HG03103 (cell line): Measurements from ENCODE around the gene ARL17B.
"Not testable (repeated sequence)": the region's sequence is repeated elsewhere in the genome, so short reads cannot be mapped to it uniquely, and the experiment has no call there.

Experiments
- ATAC-seq: cut with Tn5 transposase; IDR thresholded peaks from one replicate; pipeline ENCODE4 v1.9.1; 2021; ENCODE audit warnings: low read depth; ENCODE audit not compliant: unreplicated experiment

Gene ARL17B

GRCh38 chr17:46253722-46254121 is 107.8 kb downstream of the ARL17B start:
- not testable (repeated sequence) for ATAC-seq

DNA sequence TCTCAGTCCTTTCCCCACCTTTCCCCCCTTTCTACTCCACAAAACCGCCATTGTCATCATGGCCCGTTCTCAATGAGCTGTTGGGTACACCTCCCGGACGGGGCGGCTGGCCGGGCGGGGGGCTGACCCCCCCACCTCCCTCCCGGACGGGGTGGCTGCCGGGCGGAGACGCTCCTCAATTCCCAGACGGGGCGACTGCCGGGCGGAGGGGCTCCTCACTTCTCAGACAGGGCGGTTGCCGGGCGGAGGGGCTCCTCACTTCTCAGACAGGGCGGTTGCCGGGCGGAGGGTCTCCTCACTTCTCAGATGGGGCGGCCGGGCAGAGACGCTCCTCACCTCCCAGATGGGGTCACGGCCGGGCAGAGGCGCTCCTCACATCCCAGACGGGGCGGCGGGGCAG is 108.8 kb downstream of the ARL17B start:
- not testable (repeated sequence) for ATAC-seq

GRCh38 chr17:46249153-46249552 is 112.4 kb downstream of the ARL17B start:
- ATAC-seq, result not testable (repeated sequence)

DNA sequence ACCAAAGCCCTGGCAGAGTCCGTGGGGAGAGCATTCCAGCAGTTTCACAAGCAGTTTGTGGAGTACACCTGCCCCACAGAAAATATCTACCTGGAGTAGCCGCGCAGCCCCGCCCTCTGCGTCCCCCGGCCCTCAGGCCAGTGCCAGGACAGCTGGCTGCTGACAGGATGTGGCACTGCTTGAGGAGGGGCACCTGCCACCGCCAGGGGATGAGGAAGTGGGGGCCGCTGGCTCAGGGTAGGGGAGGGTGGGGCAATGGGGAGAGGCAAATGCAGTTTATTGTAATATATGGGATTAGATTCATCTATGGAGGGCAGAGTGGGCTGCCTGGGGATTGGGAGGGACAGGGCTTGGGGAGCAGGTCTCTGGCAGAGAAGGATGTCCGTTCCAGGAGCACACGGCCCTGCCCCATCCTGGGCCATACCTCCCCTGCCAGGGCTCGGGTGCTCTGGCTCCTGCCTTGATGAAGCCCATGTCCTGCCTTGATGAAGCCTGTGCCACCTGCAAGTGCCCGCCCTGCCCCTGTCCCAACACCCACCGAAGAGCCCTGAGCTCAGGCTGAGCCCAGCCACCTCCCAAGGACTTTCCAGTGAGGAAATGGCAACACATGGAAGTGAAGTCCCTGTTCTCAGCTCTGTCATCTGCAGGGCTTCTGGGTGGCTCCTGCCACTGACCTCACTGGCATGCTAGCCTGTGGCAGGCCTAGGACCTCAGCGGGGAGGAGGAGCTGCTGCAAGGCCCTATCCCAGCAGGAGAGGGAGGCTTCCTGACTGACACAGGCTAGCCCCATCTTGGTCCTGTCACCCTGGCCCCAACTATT is 116.4 kb downstream of the ARL17B start:
- not testable (repeated sequence) for ATAC-seq

- not testable (repeated sequence) for ATAC-seq
Observed at GRCh38 chr17:46244339-46244913, 117.1 kb downstream of the ARL17B start.

DNA sequence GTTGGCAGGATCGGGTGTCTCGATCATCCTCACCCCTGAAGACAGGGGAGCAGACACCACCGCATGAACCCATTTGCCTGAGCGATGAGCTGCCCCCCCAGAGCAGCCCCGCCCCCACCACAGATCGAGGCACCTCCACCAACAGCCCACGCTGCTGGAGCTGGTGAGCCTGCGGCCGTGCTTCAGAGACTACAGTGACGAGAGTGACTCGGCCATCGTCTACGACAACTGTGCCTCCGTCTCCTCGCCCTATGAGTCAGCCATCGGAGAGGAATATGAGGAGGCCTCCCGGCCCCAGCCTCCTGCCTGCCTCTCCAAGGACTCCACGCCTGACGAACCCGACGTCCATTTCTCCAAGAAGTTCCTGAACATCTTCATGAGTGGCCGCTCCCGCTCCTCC is 117.6 kb downstream of the ARL17B start:
- not testable (repeated sequence) for ATAC-seq

- not testable (repeated sequence) for ATAC-seq
Observed at GRCh38 chr17:46243505-46243904, 118.1 kb downstream of the ARL17B start.

DNA sequence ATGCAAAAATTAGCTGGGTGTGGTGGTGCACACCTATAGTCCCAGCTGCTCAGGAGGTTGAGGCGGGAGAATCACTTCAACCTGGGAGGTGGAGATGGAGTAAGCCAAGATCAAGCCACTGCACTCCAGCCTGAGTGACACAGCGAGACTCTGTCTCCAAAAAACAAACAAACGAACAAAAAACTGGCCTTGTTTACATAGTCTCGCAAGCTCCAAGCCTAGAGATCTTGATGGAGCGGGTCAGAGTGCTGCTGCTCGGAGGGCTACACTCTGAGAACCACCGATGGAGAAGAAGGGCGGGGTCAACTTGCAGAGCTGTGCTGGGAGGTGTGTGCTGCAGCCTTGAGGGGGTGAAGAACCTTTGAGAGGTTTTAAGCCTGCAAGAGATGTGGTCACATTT is 130.2 kb downstream of the ARL17B start:
- not testable (repeated sequence) for ATAC-seq

GRCh38 chr17:46225274-46225794 is 136.2 kb downstream of the ARL17B start:
- ATAC-seq, result peak; percentile 98

- peak; percentile 21 for ATAC-seq
Observed at GRCh38 chr17:46224864-46225263, 136.7 kb downstream of the ARL17B start.
